GM12878 (cell line): ENCODE measurements around the gene PDE6G. TPM values are rescaled to one million over a fixed set of nuclear protein-coding genes. Genes with fewer than 3 reads are reported as not detected.

Experiments used
- ATAC-seq: fragments of 200-7000 bp; cut with Tn5 transposase; 3 replicates; pipeline ENCODE4 v1.9.1; 2020; ENCODE audit warnings: mild to moderate bottlenecking, moderate library complexity
- BruUV-seq: library from RNA; stranded (reverse); fragments of 400-500 nt; replicated peaks from 2 replicates; lab custom pipeline; 2021; lab: Mats Ljungman, UMichigan
- CTCF ChIA-PET: fragments of 300-600 bp; sonication (Branson Sonifier 250); formaldehyde crosslinking; extraction: SDS; loops from one replicate; lab custom pipeline; 2021; ENCODE audit warnings: inconsistent platforms; lab: Yijun Ruan, JAX
- POLR2A ChIA-PET: fragments of 350-600 bp; formaldehyde crosslinking; extraction: SDS; loops from one replicate; lab custom pipeline; 2021; ENCODE audit warnings: inconsistent platforms; lab: Charles Lee
- RAD21 ChIA-PET: fragments of 300-600 bp; sonication (Branson Sonifier 250); formaldehyde crosslinking; loops from one replicate; lab custom pipeline; 2023; ENCODE audit warnings: antibody characterized with exemption; ENCODE audit not compliant: unreplicated experiment; lab: Charles Lee
- SMC1A ChIA-PET: fragments of 300-600 bp; sonication (Branson Sonifier 250); formaldehyde crosslinking; loops from one replicate; lab custom pipeline; 2023; ENCODE audit not compliant: unreplicated experiment, uncharacterized antibody; lab: Charles Lee
- DNase-seq: peaks from one replicate; pipeline ENCODE4 v3.0.0-alpha.2; 2011; ENCODE audit warnings: low read depth, low spot score
- FAIRE-seq: peaks from 3 replicates; lab custom pipeline; 2011; peaks lifted over from hg19 to GRCh38; lab: Jason Lieb, UNC
- H2AFZ ChIP-seq: 2 replicates; pipeline ENCODE4 v1.6.0; 2011; ENCODE audit warnings: low read depth, low read length, control low read depth; ENCODE audit not compliant: control insufficient read depth
- H3K27ac ChIP-seq: 2 replicates; pipeline ENCODE4 v1.5.1; 2011; ENCODE audit warnings: control low read depth; ENCODE audit not compliant: control insufficient read depth, insufficient read depth
- H3K27me3 ChIP-seq, 2 experiments: replicated peaks in 1 of 2; 2 replicates each; pipeline versions ENCODE4 v1.6.0 to v1.6.1; 2011; ENCODE audit warnings: low read length in 1 of 2; ENCODE audit not compliant: control insufficient read depth in 2 of 2, insufficient read depth in 2 of 2
- H3K36me3 ChIP-seq, 2 experiments: 2 replicates each; pipeline ENCODE4 v1.5.1; 2011; ENCODE audit warnings: low read length in 1 of 2; ENCODE audit not compliant: control insufficient read depth in 2 of 2, insufficient read depth in 2 of 2
- H3K4me1 ChIP-seq: 2 replicates; pipeline ENCODE4 v1.6.1; 2011; ENCODE audit warnings: mild to moderate bottlenecking, low read length, moderate library complexity, mixed read lengths; ENCODE audit not compliant: control insufficient read depth, insufficient read depth
- H3K4me2 ChIP-seq: 2 replicates; pipeline ENCODE4 v1.6.0; 2011; ENCODE audit warnings: control low read depth; ENCODE audit not compliant: control insufficient read depth, insufficient read depth
- H3K4me3 ChIP-seq: fragments of 200-600 bp; sonication (generic); 2 replicates; pipeline ENCODE4 v1.5.1; 2016
- H3K79me2 ChIP-seq: 2 replicates; pipeline ENCODE4 v1.6.0; 2011; ENCODE audit warnings: low read length; ENCODE audit not compliant: control insufficient read depth, insufficient read depth
- H3K9ac ChIP-seq: 2 replicates; pipeline ENCODE4 v1.8.0; 2011; ENCODE audit warnings: low read length, control low read depth, mixed read lengths; ENCODE audit not compliant: control insufficient read depth, insufficient read depth
- H3K9me3 ChIP-seq: replicated peaks from 3 replicates; pipeline ENCODE4 v1.5.1; 2011; ENCODE audit warnings: mild to moderate bottlenecking, low read length; ENCODE audit not compliant: control insufficient read depth, insufficient read depth
- H4K20me1 ChIP-seq: 2 replicates; pipeline ENCODE4 v1.6.0; 2011; ENCODE audit not compliant: control insufficient read depth, insufficient read depth
- IKZF2 ChIP-seq, 2 experiments: fragments of 450-650 bp; IDR thresholded peaks; 2 replicates each; pipeline ENCODE4 v1.6.1; 2017; ENCODE audit warnings: mild to moderate bottlenecking in 2 of 2, moderate library complexity in 2 of 2
- MEF2A ChIP-seq: IDR thresholded peaks from 2 replicates; pipeline ENCODE4 v1.6.1; 2011; ENCODE audit warnings: low read depth, mild to moderate bottlenecking, low read length, moderate library complexity; ENCODE audit not compliant: insufficient read depth
- MEF2B ChIP-seq: fragments of 450-650 bp; IDR thresholded peaks from 2 replicates; pipeline ENCODE4 v1.6.1; 2018; ENCODE audit warnings: mild to moderate bottlenecking, moderate library complexity; ENCODE audit not compliant: partially characterized antibody, poor library complexity, severe bottlenecking
- NR2F1 ChIP-seq: fragments of 450-650 bp; conservative IDR thresholded peaks from 2 replicates; pipeline ENCODE4 v1.6.1; 2017; ENCODE audit warnings: mild to moderate bottlenecking
- PML ChIP-seq: IDR thresholded peaks from 2 replicates; pipeline ENCODE4 v1.6.1; 2012; ENCODE audit warnings: low read length, inconsistent platforms
- RELB ChIP-seq: fragments of 450-650 bp; IDR thresholded peaks from 2 replicates; pipeline ENCODE4 v1.6.1; 2017; ENCODE audit warnings: low read depth, mild to moderate bottlenecking, moderate library complexity
- SPI1 ChIP-seq: IDR thresholded peaks from 2 replicates; pipeline ENCODE4 v1.6.1; 2011; ENCODE audit warnings: low read depth, mild to moderate bottlenecking, low read length, moderate library complexity, borderline replicate concordance; ENCODE audit not compliant: insufficient read depth
- SRF ChIP-seq, 2 experiments: IDR thresholded peaks; 2 replicates each; pipeline ENCODE4 v1.6.1; 2011; ENCODE audit warnings: low read depth in 2 of 2, low read length in 2 of 2, mild to moderate bottlenecking in 1 of 2, moderate library complexity in 1 of 2
- TBL1XR1 ChIP-seq: IDR thresholded peaks from 2 replicates; pipeline ENCODE4 v1.6.1; 2012; ENCODE audit warnings: low read depth, low read length, improper control_type of control experiment
- ZNF217 ChIP-seq: fragments of 450-650 bp; IDR thresholded peaks from 2 replicates; pipeline ENCODE4 v1.6.1; 2017; ENCODE audit warnings: antibody characterized with exemption, mild to moderate bottlenecking
- WGBS: methylation state at CpG from one replicate; pipeline ENCODE4 v1.1.6; 2016; ENCODE audit warnings: low lambda C conversion rate; ENCODE audit not compliant: insufficient replicate concordance, insufficient coverage; ENCODE audit errors: missing lambda C conversion rate; 5-methylcytosine and 5-hydroxymethylcytosine counted together
- in situ Hi-C: fragments of 300-500 bp; cut with MboI; formaldehyde crosslinking; loops from 9 replicates; pipeline ENCODE4 v1.14.3; 2018; ENCODE audit warnings: mixed read lengths
- intact Hi-C: fragments of 100-400 bp; cut with micrococcal nuclease; formaldehyde crosslinking; loops from one replicate; pipeline ENCODE4 v1.14.2; 2022; ENCODE audit not compliant: unreplicated experiment
- polyA plus RNA-seq, 11 experiments: library from polyadenylated mRNA; depleted of rRNA in 4 of 11; unstranded in 6 of 11; stranded (reverse) in 5 of 11; fragments of >200 nt; fragmentation: Nextera tagmentation in 4 of 11; fragmentation: Illumina TruSeq in 1 of 11; extraction: Ambion mirVana in 4 of 11; extraction: Trizol in 1 of 11; gene quantifications; 1 replicate in 1 of 11; 2 replicates in 10 of 11; pipeline versions ENCODE4 v1.2.1 to v1.2.3, GENCODE V29; 2011 to 2016; ENCODE audit warnings: inconsistent platforms in 2 of 11, missing spikeins in 2 of 11, low read depth in 1 of 11
- total RNA-seq, 4 experiments: library from RNA; depleted of rRNA in 3 of 4; stranded (reverse); fragments of >200 nt in 3 of 4; fragmentation: Illumina TruSeq in 1 of 4; extraction: Trizol in 1 of 4; gene quantifications; 2 replicates each; pipeline versions ENCODE4 v1.2.1 to v1.2.3, GENCODE V29; 2013 to 2021
- TF ChIP-seq, protein P1 (sequence below): fragments of 150-350 bp; IDR thresholded peaks from 2 replicates; pipeline ENCODE4 v1.6.1; 2014; ENCODE audit warnings: mild to moderate bottlenecking, low read depth, low read length
- TF ChIP-seq, protein P2 (sequence below): IDR thresholded peaks from 2 replicates; pipeline ENCODE4 v1.6.1; 2012; ENCODE audit warnings: low read depth, low read length, improper control_type of control experiment
- TF ChIP-seq, protein P3 (sequence below): IDR thresholded peaks from 2 replicates; pipeline ENCODE4 v1.6.1; 2012; ENCODE audit warnings: mild to moderate bottlenecking, low read depth, low read length

The PDE6G gene
- total and polyA plus RNA-seq, 10 of the 15 experiments (the other 5 are each of a cell fraction or from before 2014, with no cell fraction given) = 0.55 to 12.1 (median 4.3) TPM

- WGBS = 38% methylated on average over 5 of the region's 5 CpGs
- FAIRE-seq = no peak
- Histone ChIP-seq H3K27me3 (no peaks in the 10 kb centered on the region), H3K9ac (no peak overlapping the region), H3K27ac (no peak overlapping the region), H3K79me2 (no peaks in the 10 kb centered on the region), H4K20me1 (no peaks in the 10 kb centered on the region), H3K36me3 (no peaks in the 10 kb centered on the region), H3K4me3 (no peak overlapping the region), H3K4me1 (peaks cover 5% of the 10 kb centered on the region; the same call in 1 of the 2 replicates), H3K4me2 (no peak overlapping the region)
- intact Hi-C loops = no loop called here
- SMC1A ChIA-PET = no interaction called here
- no peak for DNase-seq
- CTCF ChIA-PET = interaction anchor here (0.6 to 0.8 kb wide), 2 partner anchors 24 to 932 kb away, joined by 3 read pairs; partner anchors contain the start of genes ARL16 and HGS
- RAD21 ChIA-PET = no interaction called here
- TF ChIP-seq IKZF2 (IDR thresholded peaks at IDR 0.05) = peak in 1 of 2 experiments; percentile 26; a peak in 2 of 4 replicates
- peak; percentile 52 for TF ChIP-seq MEF2B
- no peak for TF ChIP-seq ZNF217
- TF ChIP-seq, protein P1, sequence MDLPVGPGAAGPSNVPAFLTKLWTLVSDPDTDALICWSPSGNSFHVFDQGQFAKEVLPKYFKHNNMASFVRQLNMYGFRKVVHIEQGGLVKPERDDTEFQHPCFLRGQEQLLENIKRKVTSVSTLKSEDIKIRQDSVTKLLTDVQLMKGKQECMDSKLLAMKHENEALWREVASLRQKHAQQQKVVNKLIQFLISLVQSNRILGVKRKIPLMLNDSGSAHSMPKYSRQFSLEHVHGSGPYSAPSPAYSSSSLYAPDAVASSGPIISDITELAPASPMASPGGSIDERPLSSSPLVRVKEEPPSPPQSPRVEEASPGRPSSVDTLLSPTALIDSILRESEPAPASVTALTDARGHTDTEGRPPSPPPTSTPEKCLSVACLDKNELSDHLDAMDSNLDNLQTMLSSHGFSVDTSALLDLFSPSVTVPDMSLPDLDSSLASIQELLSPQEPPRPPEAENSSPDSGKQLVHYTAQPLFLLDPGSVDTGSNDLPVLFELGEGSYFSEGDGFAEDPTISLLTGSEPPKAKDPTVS = no peak
- TF ChIP-seq NR2F1 = peak; percentile 22; the same call in 1 of the 2 replicates
- TF ChIP-seq SRF (IDR thresholded peaks at IDR 0.05; ENCODE audit: low read depth in 2 of 2, low read length in 2 of 2) = no peak
- no peak for TF ChIP-seq PML
- 0 out of 2 replicates have a peak, but pooled peaks have one; percentile 21 for TF ChIP-seq RELB
- TF ChIP-seq SPI1 = peak; percentile 60; the same call in 1 of the 2 replicates
- TF ChIP-seq TBL1XR1 = no peak
- TF ChIP-seq, protein P2, sequence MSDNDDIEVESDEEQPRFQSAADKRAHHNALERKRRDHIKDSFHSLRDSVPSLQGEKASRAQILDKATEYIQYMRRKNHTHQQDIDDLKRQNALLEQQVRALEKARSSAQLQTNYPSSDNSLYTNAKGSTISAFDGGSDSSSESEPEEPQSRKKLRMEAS = no peak
- TF ChIP-seq, protein P3, sequence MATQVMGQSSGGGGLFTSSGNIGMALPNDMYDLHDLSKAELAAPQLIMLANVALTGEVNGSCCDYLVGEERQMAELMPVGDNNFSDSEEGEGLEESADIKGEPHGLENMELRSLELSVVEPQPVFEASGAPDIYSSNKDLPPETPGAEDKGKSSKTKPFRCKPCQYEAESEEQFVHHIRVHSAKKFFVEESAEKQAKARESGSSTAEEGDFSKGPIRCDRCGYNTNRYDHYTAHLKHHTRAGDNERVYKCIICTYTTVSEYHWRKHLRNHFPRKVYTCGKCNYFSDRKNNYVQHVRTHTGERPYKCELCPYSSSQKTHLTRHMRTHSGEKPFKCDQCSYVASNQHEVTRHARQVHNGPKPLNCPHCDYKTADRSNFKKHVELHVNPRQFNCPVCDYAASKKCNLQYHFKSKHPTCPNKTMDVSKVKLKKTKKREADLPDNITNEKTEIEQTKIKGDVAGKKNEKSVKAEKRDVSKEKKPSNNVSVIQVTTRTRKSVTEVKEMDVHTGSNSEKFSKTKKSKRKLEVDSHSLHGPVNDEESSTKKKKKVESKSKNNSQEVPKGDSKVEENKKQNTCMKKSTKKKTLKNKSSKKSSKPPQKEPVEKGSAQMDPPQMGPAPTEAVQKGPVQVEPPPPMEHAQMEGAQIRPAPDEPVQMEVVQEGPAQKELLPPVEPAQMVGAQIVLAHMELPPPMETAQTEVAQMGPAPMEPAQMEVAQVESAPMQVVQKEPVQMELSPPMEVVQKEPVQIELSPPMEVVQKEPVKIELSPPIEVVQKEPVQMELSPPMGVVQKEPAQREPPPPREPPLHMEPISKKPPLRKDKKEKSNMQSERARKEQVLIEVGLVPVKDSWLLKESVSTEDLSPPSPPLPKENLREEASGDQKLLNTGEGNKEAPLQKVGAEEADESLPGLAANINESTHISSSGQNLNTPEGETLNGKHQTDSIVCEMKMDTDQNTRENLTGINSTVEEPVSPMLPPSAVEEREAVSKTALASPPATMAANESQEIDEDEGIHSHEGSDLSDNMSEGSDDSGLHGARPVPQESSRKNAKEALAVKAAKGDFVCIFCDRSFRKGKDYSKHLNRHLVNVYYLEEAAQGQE = no peak
- 0 out of 2 replicates have a peak, but pooled peaks have one; percentile 10 for TF ChIP-seq MEF2A
- TF ChIP-seq, all 136 proteins: peak for 6
- in situ Hi-C loops = no loop called here
- POLR2A ChIA-PET = interaction anchor here (0.6 to 1.0 kb wide), 6 partner anchors 9 to 836 kb away, joined by 3 to 6 read pairs (median 4); no protein-coding TSS in a partner anchor
- Histone ChIP-seq H3K9me3 (no peaks in the 10 kb centered on the region), H2AFZ (no peak overlapping the region)
- peak; percentile 51 for ATAC-seq
- BruUV-seq = no TSS peak
Measured at GRCh38 chr17:81659038-81659437, 2.7 kb upstream of the PDE6G start.
